LNCaP clone FGC (cell line): ENCODE measurements around the gene FAM162A.

Experiments
- DNase-seq: peaks from one replicate; pipeline ENCODE4 v3.0.0-alpha.2; 2011; ENCODE audit warnings: low read depth
- H3K4me3 ChIP-seq: 2 replicates; pipeline ENCODE4 v1.5.1; 2011; ENCODE audit warnings: mild to moderate bottlenecking, low read depth, low read length, control low read depth
- TF ChIP-seq, protein P1 (sequence below): IDR thresholded peaks from 2 replicates; pipeline ENCODE4 v1.5.1; 2012; ENCODE audit warnings: mild to moderate bottlenecking; ENCODE audit not compliant: control insufficient read depth, insufficient read depth; ENCODE audit errors: extremely low read depth

FAM162A gene

DNA sequence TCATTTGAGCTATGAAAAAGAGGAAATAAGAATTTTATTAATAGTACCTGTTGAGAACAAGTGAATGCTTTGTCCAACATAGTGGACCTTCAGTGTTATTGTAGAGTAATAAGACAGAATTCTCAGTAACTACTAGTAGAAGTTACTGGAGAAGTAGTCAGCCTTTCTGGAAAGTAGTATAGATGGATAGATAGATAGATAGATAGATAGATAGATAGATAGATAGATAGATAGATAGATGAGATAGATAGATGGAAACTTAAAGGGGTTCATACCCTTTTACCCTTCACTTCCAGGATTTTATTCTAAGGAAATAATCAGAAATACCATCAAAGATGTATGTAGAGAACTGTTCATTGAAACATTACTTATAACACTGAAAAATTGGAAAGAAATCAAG, 5.2 kb downstream of the FAM162A start:
- TF ChIP-seq, protein P1, sequence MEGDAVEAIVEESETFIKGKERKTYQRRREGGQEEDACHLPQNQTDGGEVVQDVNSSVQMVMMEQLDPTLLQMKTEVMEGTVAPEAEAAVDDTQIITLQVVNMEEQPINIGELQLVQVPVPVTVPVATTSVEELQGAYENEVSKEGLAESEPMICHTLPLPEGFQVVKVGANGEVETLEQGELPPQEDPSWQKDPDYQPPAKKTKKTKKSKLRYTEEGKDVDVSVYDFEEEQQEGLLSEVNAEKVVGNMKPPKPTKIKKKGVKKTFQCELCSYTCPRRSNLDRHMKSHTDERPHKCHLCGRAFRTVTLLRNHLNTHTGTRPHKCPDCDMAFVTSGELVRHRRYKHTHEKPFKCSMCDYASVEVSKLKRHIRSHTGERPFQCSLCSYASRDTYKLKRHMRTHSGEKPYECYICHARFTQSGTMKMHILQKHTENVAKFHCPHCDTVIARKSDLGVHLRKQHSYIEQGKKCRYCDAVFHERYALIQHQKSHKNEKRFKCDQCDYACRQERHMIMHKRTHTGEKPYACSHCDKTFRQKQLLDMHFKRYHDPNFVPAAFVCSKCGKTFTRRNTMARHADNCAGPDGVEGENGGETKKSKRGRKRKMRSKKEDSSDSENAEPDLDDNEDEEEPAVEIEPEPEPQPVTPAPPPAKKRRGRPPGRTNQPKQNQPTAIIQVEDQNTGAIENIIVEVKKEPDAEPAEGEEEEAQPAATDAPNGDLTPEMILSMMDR, result no peak
- no peak overlapping the region for H3K4me3 ChIP-seq
- DNase-seq, result no peak

DNA sequence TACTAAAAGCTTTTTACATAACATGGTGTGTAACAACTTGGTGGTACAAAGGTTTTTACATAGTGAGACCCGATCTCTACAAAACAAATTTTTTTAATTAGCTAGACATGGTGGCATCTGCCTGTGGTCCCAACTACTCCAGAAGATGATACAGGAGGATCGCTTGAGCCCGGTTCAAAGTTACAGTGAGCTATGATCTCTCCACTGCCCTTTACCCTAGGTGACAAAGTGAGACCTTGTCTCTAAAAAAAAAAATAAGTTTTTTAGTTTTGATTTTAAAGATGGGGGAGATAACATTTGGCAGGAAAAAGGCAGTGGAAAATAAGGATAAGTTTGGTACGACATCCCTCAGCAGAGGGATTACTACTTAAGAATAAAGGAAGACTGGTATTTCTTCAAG, 5.9 kb downstream of the FAM162A start:
- no peak for DNase-seq
- H3K4me3 ChIP-seq, result no peak overlapping the region
- TF ChIP-seq, protein P1, result no peak

- TF ChIP-seq, protein P1, result no peak
- DNase-seq, result no peak
- no peak overlapping the region for H3K4me3 ChIP-seq
Observed at GRCh38 chr3:122390665-122391064, 6.7 kb downstream of the FAM162A start.

DNA sequence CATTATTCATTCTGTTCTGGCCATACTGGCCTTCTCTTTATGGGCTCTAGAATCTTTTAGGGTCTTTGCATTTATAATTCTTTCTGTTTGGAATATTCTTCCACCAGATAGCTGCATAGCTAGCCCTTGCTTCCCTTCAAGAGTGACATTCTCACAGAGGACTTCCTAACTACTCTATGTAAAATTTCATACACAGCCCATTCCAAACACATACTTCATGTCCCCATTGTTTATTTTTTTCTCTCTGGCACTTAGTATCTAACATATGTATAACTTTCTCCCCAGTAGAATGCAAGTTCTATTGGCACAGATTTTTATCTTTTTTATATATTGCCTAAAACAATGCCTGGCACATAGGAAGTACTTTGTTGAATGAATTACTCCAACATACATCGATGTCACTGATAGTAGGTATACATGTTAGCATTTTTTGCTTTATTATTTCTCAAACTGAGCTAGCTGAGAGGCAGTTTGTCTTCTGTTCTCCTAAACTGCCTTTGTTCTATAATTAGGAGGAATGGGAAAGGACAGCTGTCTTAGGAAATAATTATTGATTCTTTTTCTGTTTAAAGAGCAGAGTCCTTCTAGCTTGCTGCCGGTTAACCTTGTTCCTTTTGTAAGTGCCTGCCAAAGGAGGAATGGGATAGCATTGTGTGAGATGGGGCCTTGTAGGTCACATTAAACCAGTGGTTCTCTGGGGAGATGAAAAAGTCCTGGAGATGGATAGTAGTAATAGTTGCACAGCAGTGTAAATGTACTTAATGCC, 7.9 kb downstream of the FAM162A start:
- TF ChIP-seq, protein P1, result no peak
- no peak overlapping the region for H3K4me3 ChIP-seq
- no peak for DNase-seq

DNA sequence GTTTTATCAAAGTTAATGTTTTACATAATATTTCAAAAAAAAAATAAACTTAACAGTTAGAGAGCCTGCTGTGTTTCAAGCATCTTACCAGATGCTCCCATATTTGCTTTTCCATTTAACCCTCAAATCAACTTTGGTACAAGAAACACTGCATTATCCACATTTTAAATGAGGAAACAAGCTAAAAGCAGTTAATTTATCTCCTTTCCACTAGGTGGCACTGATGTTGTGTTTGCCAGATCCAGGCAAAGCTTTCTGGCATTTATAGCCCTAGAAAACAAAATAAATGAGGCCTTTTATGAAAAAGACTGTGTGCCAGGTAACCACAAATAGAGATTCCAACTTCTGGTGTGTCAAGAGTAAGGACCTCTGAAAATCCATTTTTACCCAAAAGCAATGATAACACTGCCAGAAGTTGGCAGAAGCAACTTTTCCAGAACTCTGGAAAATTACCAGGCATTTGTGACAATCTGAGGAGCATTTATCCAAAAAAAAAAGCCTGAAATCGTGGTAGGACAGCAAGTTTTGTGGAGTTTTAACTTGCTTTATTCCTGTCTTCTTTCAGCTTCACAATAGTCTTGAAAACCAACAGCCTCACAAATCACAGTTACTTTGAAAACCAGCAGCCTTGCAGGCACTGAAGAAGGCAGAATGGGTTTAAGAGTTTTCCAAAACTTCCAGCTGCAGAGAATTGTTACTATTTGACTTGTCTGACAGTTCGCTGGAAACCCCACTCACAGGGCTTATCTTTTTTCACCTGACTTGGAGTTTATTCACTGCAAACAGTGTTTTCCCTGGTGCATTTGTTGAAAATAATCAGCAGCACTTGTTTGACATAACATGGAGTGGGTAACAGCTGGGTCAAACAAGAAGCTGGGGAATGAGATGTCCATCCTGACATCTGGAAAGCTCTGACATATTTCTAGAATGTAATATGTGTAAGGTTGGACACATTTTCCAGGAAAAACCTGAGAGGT, 9.2 kb downstream of the FAM162A start:
- no peak overlapping the region for H3K4me3 ChIP-seq
- DNase-seq, result no peak
- TF ChIP-seq, protein P1, result peak; percentile 76

DNA sequence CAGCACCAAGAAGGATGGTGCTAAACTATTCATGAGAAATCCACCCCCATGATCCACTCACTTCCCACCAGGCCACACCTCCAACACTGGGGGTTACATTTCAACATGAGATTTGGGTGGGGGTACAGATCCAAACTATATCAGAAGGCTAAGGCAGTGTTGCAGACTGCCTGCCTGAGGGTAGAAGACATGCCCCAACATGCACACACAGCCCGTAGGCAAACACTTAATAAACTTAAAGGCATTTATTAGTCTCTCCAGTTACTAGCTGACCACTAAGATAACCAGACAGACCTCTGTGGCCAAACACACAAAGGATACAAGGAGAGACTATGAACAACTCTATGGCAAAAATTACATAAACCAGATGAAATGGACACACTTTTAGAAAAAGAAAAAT, 10.2 kb downstream of the FAM162A start:
- no peak for DNase-seq
- no peak overlapping the region for H3K4me3 ChIP-seq
- TF ChIP-seq, protein P1, result no peak
